Chondrocyte (in vitro differentiated cells): ENCODE results near the gene RUNX2. TPM values are rescaled to one million over a fixed set of nuclear protein-coding genes. Genes with fewer than 3 reads are reported as not detected.

Source experiments
- DNase-seq: peaks from one replicate; pipeline ENCODE4 v3.0.0; 2021; ENCODE audit warnings: mixed read lengths, low spot score
- H3K27ac Mint-ChIP-seq: one replicate; pipeline ENCODE4 v1.8.0; 2021; ENCODE audit warnings: mild to moderate bottlenecking, moderate library complexity, mixed read lengths; ENCODE audit not compliant: unreplicated experiment
- H3K27me3 Mint-ChIP-seq: 2 replicates; pipeline ENCODE4 v1.8.0; 2021; ENCODE audit warnings: low read depth, mixed read lengths
- H3K36me3 Mint-ChIP-seq: 2 replicates; pipeline ENCODE4 v1.8.0; 2021; ENCODE audit warnings: low read depth, mixed read lengths
- H3K4me1 Mint-ChIP-seq: 2 replicates; pipeline ENCODE4 v1.8.0; 2021; ENCODE audit warnings: low read depth, mild to moderate bottlenecking, mixed read lengths
- H3K4me3 Mint-ChIP-seq: one replicate; pipeline ENCODE4 v1.8.0; 2021; ENCODE audit warnings: mild to moderate bottlenecking, moderate library complexity, mixed read lengths; ENCODE audit not compliant: unreplicated experiment
- H3K9me3 Mint-ChIP-seq: 2 replicates; pipeline ENCODE4 v1.8.0; 2021; ENCODE audit warnings: low read depth, mixed read lengths
- CTCF ChIP-seq: fragments of 200-600 bp; sonication (generic); IDR thresholded peaks from 2 replicates; pipeline ENCODE4 v1.5.0; 2021; ENCODE audit warnings: antibody characterized with exemption, mild to moderate bottlenecking, moderate library complexity
- total RNA-seq: library from RNA; stranded (reverse); gene quantifications from 3 replicates; pipeline ENCODE4 v1.2.1, GENCODE V29; 2021

Gene RUNX2
- total RNA-seq, 1 donor from 2014 or later, result 12.2 TPM

- Mint-ChIP-seq H3K27ac (no peak overlapping the region), H3K9me3 (no peaks in the 10 kb centered on the region), H3K27me3 (no peaks in the 10 kb centered on the region), H3K4me3 (no peak overlapping the region), H3K4me1 (peaks cover 31% of the 10 kb centered on the region), H3K36me3 (no peaks in the 10 kb centered on the region)
- DNase-seq, result no peak
- TF ChIP-seq CTCF, result no peak
Measured at GRCh38 chr6:45571159-45571558, 243.0 kb downstream of the RUNX2 start.

GRCh38 chr6:45572833-45573232 is 244.7 kb downstream of the RUNX2 start:
- H3K36me3 Mint-ChIP-seq, result no peaks in the 10 kb centered on the region
- DNase-seq, result no peak
- H3K4me1 Mint-ChIP-seq, result peaks cover 25% of the 10 kb centered on the region
- H3K27me3 Mint-ChIP-seq, result no peaks in the 10 kb centered on the region
- TF ChIP-seq CTCF, result no peak
- no peak overlapping the region for H3K27ac Mint-ChIP-seq
- no peak overlapping the region for H3K4me3 Mint-ChIP-seq
- H3K9me3 Mint-ChIP-seq, result no peaks in the 10 kb centered on the region

- Mint-ChIP-seq H3K4me3 (no peak overlapping the region), H3K36me3 (no peaks in the 10 kb centered on the region), H3K27ac (no peak overlapping the region), H3K27me3 (no peaks in the 10 kb centered on the region), H3K4me1 (peaks cover 27% of the 10 kb centered on the region), H3K9me3 (no peaks in the 10 kb centered on the region)
- no peak for DNase-seq
- no peak for TF ChIP-seq CTCF
Measured at GRCh38 chr6:45574014-45574461, 245.9 kb downstream of the RUNX2 start.

GRCh38 chr6:45574885-45575284 is 246.8 kb downstream of the RUNX2 start:
- no peak overlapping the region for H3K4me3 Mint-ChIP-seq
- DNase-seq, result no peak
- no peaks in the 10 kb centered on the region for H3K9me3 Mint-ChIP-seq
- no peak overlapping the region for H3K27ac Mint-ChIP-seq
- H3K27me3 Mint-ChIP-seq, result no peaks in the 10 kb centered on the region
- no peak for TF ChIP-seq CTCF
- H3K36me3 Mint-ChIP-seq, result no peaks in the 10 kb centered on the region
- H3K4me1 Mint-ChIP-seq, result peaks cover 19% of the 10 kb centered on the region

- TF ChIP-seq CTCF, result no peak
- H3K27me3 Mint-ChIP-seq, result no peaks in the 10 kb centered on the region
- no peak overlapping the region for H3K4me3 Mint-ChIP-seq
- peaks cover under 1% of the 10 kb centered on the region for H3K36me3 Mint-ChIP-seq
- H3K4me1 Mint-ChIP-seq, result peaks cover 18% of the 10 kb centered on the region
- DNase-seq, result no peak
- peaks cover 7% of the 10 kb centered on the region for H3K9me3 Mint-ChIP-seq
- H3K27ac Mint-ChIP-seq, result no peak overlapping the region
Measured at GRCh38 chr6:45576648-45577624, 248.8 kb downstream of the RUNX2 start.
